ENCODE results near the gene DPY19L2.
"Not testable (repeated sequence)": the region's sequence is repeated elsewhere in the genome, so short reads cannot be mapped to it uniquely, and the experiment has no call there.

GRCh38 chr12:63715107-63715625, 46.9 kb upstream of the DPY19L2 start:
- TF ChIP-seq, protein P1, sequence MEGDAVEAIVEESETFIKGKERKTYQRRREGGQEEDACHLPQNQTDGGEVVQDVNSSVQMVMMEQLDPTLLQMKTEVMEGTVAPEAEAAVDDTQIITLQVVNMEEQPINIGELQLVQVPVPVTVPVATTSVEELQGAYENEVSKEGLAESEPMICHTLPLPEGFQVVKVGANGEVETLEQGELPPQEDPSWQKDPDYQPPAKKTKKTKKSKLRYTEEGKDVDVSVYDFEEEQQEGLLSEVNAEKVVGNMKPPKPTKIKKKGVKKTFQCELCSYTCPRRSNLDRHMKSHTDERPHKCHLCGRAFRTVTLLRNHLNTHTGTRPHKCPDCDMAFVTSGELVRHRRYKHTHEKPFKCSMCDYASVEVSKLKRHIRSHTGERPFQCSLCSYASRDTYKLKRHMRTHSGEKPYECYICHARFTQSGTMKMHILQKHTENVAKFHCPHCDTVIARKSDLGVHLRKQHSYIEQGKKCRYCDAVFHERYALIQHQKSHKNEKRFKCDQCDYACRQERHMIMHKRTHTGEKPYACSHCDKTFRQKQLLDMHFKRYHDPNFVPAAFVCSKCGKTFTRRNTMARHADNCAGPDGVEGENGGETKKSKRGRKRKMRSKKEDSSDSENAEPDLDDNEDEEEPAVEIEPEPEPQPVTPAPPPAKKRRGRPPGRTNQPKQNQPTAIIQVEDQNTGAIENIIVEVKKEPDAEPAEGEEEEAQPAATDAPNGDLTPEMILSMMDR (IDR thresholded peaks at IDR 0.05; ENCODE audit: low read depth, low read length, poor library complexity, severe bottlenecking), result not testable (repeated sequence)
- not testable (repeated sequence) for TF ChIP-seq EZH2phosphoT487 (IDR thresholded peaks at IDR 0.05; ENCODE audit: borderline replicate concordance, low read length)
